NCI-H345 treated with DMSO at 0.1 percent for 48 hours (cell line): ENCODE results near the gene ZBTB49.
A peak's percentile ranks its signal among the peaks of the same experiment; 100 is the strongest.
"Not testable (repeated sequence)": the region's sequence is repeated elsewhere in the genome, so short reads cannot be mapped to it uniquely, and the experiment has no call there.

Source experiments
- DNase-seq: peaks from one replicate; lab custom pipeline; 2025; ENCODE audit not compliant: unreplicated experiment; lab: John Stamatoyannopoulos, UW

ZBTB49 gene, protein sequence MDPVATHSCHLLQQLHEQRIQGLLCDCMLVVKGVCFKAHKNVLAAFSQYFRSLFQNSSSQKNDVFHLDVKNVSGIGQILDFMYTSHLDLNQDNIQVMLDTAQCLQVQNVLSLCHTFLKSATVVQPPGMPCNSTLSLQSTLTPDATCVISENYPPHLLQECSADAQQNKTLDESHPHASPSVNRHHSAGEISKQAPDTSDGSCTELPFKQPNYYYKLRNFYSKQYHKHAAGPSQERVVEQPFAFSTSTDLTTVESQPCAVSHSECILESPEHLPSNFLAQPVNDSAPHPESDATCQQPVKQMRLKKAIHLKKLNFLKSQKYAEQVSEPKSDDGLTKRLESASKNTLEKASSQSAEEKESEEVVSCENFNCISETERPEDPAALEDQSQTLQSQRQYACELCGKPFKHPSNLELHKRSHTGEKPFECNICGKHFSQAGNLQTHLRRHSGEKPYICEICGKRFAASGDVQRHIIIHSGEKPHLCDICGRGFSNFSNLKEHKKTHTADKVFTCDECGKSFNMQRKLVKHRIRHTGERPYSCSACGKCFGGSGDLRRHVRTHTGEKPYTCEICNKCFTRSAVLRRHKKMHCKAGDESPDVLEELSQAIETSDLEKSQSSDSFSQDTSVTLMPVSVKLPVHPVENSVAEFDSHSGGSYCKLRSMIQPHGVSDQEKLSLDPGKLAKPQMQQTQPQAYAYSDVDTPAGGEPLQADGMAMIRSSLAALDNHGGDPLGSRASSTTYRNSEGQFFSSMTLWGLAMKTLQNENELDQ

DNA sequence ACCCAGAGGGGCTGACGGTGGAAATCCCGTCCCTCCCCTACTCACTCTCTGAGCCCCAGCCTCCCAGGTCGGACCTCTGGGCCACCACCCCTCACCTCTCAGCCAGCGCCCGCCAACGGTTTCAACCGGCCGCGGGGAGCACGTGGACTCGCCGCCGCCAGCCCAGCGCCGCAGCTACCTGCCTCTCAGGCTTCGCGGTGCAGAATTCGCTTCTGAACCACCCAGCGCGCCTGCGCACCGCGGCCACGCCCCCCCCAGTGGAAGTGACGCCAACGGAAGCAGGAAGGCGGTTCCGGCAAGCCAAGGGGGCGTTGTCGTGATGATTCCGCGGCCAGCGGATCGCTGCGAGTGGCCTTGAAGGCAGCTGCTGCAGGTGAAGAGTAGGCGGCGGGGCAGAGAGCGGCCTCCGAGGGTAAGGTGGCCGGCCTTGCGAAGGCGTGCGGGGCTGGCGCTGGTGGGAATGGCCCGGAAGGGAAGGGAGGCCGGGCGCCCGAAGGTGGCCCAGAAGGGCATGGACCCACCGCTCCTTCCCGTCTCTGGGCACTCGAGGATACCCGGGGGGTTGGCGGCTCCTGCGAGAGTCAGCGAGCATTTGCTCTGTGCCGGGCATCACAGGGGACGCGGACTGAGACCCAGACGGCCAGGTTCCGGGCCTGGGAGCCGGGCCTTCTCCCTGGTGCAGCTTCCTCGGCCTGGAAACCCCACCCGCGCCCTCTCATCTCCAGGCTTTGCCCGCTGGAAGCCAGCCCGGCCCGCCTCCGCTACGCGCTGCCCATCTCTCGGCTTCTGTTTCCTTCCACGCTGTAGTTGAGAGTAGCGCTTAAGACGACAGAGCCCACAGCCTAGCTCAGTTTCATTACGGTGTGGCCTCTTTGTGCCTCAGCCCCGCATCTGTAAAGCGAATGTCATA, at the start of gene ZBTB49, which contains the start of gene LYAR:
Gene ZBTB49, plus strand, starts transcription at position 311 of the 910 bp plus-strand sequence. CDS start 9,695 bp downstream, outside the sequence.
Gene LYAR, minus strand, starts transcription at position 214 of the 910 bp plus-strand sequence. CDS start 6,412 bp downstream, outside the sequence.
- DNase-seq = peak; percentile 39

DNA sequence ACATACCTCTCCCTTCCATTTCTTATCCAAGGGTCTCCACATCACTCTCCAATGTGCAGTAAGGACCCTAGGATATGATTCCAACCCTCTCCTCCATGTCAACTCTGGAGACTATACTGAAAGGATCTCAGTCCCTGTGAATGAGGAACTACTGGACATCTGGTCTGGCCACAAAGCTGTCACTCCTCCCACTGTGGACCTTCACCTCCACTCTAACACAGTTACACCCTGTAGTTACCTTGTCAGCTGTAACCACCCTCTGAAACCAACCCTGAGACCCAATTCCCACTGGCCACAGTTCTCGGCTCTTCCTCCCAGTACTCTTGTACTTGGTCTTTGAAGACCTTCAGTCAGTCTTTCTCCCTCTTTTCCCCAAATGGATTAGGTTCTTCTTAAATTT, 44.9 kb upstream of the ZBTB49 start:
- no peak for DNase-seq

DNA sequence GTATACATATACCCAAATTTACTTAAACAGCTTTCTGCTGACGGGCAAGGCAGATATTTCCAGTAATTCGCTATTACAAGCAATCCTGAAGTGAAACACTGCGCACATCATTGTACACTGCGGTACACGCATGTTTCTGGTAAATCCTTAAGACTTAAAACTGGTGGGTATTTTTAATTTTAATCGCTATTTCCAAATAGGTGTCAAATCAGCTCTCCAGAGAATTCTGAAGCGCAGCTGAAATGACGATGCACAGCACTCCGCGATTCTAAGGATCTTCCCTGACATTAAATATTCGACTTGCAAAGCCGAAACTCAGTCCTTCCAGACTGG, 42.4 kb upstream of the ZBTB49 start:
- DNase-seq = no peak

DNA sequence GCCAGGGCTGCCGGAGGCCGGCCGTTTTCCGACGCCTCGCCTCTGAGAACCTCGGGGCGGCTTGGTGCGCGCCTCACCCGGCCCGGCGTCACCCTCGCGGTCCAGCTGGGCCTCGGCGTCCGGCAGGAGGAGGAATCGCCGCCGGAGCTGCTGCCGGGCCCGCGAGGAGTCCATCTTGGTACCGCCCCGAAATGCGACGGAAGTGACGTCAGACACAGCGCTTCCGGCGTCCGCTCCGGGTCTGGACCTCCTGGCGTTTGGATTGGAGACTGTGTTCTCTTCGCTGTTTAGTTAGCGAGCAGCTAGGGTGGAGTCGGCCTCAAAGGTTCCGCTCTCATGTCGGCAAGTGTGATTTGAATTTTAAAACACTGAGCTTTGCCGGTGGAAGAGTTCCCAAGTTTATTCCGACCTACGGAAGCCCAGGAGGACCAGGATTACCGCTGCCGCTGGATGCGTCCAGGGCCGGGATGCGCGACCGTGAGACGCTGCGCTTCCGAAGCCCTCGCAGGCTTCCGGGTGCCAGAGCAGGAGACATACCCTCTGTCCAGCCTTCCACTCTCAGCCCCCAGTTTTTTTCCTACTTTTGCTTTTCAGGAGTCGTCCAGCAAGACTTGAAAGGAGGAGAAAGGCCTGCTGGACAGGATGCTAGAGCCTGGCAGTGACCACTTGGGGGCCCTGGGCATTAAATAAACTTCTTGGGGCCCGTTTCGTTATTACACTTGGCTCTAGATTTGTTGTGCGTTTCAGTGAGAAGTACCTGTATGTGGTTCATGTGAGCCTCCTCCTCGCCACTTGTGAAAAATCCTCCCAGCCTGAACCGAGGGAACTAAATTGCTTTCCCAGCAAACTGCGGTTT, 41.8 kb upstream of the ZBTB49 start, which contains the start of gene TMEM128:
Gene TMEM128, minus strand, starts transcription at position 195 of the 856 bp plus-strand sequence. Its CDS starts 21 bp downstream, at position 174.
- peak; percentile 44 for DNase-seq

DNA sequence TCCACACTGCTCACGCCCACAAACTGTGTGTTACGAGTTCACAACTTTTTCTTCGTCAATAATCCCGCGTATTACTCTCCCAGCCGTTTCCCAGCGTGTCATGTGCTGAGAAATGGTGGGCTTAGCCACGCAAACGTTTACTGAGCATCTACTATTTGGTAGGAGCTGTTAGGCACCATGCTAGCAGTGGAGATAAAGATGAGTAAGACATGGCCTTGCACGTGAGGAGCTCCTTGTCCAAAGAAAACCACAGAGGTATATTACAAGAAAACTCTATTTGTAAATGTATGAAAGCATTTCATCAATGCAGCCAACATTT, 41.2 kb upstream of the ZBTB49 start:
- DNase-seq = no peak

DNA sequence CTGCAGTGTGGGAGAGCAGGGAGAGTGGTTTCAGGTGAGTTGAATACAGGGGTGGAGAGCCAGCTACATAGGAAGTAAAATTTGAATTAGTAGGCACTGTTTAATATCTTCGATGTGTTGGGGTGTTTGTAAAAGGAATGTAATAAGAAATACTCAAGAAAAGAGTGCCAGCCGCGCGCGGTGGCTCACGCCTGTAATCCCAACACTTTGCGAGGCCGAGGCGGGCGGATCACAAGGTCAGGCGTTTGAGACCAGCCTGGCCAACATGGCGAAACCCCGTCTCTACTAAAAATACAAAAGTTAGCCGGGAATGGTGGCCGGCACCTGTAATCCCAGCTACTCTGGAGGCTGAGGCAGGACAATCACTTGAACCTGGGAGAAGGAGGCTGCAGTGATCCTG, 40.7 kb upstream of the ZBTB49 start:
- DNase-seq = not testable (repeated sequence)

DNA sequence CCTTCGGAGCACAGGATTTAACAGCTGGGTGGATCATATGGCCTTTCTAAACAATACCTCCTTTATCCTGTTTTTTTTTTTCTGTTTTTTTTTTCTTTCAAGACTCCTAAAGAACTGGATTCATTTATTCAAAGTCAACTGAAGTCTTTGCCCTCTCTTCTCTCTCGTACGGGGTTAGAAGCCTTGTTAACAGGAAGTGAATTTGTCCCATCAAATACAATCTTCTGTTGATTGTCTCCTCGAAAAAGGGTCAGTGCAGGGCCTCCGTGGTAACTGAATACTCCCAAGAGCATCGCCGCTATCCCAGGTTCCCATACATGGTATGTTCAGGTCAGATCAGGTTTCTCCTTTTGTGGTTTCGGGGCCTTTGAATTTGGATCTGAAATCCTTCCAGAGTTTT, 40.2 kb upstream of the ZBTB49 start:
- DNase-seq = no peak

DNA sequence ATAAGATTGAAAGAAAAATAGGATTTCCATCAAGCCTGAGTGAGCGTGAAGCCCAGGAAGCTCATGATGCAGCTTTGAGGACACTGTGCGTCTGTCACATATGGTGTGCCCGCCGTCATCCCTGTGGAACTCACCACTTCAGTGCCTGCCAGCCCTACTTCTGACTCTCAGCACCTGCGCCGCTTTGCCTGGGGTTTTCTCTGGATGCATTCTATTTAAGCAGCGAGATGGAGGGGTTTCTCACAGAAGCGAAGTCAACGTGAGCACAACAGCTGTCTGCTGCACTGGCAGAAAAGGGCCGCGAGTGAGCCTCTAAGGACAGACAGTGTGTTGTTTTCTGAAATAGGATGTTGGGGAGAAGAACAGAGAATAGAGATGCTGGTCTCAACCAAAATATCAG, 35.9 kb upstream of the ZBTB49 start:
- DNase-seq = no peak

DNA sequence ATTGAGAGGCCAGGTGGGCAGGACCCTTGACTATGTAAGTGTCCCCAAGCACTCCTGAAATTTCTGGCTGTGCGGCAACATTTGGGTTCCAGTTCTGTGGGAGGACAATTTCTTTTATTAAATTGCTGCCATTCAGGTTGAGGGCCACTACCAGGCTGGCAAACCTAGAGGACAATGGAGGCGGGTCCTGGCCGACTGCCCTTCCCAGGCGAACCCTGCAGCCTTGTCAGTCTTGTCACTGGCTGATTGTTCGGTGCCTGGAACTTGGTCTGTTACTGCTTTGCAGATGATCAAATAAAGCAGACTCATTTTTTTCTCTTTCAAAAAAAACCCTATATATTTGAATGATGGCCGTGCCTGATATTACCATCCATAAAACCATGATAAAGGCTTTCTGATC, 35.4 kb upstream of the ZBTB49 start:
- no peak for DNase-seq

DNA sequence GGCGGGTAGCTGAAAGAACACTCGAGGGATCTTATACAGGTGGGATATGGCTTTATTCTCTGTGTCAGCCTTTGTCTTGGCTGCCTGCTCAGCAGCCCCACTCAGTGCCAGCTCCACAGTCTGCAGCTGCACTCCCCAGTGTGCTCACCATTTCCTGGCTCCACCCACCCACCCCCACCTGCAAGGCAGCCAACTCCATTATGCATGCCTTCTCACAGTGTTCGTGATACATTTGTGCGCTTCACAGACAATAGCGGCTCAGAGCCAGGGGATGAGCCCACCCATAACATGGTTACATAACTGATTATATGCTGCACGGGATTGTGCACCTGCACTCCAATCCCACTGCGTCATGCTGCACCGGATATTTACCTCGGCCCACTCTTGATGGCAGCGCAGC, 33.3 kb upstream of the ZBTB49 start:
- no peak for DNase-seq

DNA sequence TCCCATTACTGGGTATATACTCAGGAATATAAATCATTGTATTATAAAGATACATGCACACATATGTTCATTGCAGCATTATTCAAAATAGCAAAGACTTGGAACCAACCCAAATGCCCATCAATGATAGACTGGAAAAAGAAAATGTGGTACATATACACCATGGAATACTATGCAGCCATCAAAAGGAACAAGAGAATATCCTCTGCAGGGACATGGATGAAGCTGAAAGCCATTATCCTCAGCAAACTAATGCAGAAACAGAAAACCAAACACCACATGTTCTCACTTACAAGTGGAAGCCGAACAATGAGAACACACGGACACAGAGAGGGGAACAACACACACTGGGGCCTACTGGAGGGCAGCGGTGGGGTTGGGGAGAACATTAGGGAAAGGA, 32.3 kb upstream of the ZBTB49 start:
- not testable (repeated sequence) for DNase-seq

DNA sequence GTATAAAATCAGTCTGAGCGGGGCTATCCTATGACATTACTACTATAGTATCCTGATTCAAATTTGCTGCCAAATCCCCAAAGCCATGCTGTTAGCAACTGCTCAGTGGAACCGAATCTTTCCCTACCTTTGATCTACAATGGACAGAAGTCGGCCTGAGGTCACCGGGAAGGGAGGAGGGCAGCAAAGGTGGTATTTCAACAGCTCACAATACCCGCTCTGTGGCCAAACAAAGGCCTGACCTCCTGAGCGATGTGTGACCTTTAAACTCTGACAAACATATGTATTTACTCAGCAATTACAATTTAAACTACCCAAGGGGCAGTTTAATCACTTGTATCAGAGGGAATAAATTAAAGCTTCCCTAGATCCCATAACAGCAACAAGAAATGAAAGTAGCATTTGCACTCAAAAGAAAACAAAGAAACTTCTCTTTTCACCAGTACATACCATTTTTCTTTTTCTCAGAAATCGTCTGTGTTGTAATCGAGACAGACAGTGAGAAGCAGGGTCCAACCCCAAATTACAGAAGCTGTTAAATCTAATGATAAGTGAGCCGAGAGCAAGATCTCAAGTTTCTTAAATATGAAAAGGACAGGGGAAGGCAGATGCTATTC, 30.5 kb upstream of the ZBTB49 start:
- no peak for DNase-seq

DNA sequence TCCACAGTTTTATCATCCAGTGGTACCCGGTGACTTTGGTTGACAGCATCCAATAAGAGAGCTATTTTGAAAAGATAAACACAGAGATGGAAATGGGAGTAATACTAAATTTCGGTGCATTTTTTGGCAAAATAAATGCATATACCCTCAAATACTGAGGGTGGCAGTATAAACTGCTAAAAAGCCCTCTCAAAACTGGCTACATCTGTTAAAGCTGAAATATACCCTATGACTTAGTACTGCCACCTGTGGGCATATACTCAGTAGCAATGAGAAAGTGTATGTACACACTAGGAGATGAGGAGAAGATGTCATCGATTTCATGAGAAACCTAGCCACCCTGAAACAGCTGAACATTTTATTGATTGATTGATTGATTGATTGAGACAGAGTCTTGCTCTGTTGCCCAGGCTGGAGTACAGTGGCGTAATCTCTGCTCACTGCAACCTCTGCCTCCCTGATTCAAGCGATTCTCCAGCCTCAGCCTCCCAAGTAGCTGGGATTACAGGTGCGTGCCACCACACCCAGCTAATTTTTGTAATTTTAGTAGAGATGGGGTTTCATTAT, 29.8 kb upstream of the ZBTB49 start:
- DNase-seq = no peak

DNA sequence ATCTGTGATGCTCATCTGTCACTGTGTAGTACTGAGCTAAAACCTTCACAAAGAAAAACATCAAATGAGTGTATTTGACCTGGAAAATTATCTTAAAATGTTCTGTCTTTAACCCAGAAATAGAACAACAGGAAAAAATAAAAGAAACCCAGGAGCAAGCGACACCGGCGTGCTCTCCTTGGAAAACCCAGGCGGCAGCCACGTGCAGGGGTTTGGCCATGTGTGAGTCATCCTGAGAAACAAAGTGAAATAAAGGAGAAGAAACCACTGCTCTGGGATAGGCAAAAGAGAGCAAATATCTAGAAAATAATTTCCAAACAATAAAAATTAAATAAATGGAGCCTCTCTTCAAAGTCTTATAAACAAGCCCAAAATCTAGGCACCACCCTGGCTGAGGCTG, 22.1 kb upstream of the ZBTB49 start:
- DNase-seq = no peak

DNA sequence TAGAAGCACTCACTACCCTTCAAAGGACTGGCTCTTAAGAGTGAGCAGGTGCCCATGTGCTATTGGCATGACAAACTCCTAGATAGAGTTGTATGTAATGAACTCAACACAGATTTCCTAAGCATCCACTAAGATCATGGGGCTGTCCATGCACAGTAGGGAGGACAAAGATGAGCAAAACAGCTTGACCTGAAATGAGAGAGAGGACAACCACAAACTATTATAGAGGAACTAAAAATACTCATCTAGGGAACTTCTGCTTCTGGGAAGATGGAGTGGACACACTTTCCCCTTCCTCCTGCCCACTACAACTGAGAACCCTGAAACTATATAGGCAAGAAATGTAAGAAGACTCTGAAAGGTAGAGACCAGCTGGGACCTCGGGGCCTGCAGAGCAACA, 21.3 kb upstream of the ZBTB49 start:
- no peak for DNase-seq

DNA sequence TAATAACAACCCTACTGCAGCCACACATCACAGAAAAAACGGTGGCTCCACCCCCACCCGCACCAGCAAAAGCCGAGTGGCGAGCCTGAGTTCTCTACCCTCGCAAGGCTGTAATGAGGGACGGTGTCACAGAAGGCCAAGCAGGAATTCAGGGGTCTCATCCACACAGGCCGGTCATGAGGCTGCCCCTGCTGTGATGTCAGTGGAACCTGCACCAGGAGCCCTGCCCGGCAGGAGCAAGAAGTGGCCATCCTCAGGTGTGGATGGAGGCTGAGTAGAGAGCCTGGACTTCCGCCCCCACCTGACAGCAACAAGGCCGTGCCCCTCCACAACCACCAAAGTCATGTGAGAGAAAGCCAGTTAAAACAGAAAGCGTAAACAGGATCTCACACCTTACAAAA, 20.7 kb upstream of the ZBTB49 start:
- no peak for DNase-seq

DNA sequence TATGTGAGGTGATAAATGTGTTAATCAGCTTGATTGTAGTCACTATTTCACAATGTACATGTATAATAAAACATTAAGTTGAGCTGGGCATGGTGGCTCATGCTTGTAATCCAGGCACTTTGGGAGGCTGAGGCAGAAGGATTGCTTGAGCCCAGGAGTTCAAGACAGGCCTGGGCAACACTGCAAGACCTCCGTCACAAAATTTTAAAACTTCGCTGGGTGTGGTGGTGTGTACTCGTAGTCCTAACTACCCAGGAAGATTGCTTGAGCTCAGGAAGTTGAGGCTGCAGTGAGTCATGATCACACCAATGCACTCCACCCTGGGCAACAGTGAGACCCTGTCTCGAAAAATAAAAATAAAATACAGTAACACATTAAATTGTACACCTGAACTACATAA, 20.2 kb upstream of the ZBTB49 start:
- DNase-seq = no peak

DNA sequence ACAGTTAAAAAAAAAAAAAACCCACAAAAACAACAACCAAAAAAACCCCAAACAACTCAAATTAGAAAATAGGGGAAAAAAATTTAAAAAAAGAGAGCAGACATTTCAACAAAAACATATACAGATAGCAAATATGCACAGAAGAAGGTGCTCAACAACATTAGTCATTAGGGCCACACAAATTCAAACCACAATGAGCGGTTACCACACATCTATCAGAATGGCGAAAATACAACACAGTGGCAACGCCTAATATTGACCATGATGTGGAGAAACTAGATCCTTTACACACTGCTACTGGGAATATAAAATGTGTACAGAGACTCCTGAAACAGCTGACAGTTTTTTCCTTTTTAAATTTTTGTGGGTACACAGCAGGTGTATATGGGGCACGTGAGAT, 19.5 kb upstream of the ZBTB49 start:
- DNase-seq = no peak

DNA sequence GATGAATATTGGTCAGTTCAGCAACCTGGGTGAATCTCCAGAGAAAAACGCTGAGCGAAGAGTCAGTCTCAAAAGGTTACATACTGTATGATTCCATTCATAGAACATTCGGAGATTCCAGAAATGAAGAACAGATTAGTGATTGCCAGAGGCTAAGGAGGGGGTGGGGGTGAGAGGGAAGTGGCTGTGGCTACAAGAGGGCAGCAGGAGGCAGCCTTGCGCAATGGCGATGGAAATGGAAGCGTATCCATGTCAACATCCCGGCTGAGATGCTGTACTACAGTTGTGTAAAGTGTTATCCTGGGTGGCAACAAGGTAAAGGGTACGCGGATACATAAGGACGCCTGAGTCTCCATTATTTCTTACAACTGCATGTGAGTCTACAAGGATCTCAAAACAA, 18.1 kb upstream of the ZBTB49 start:
- no peak for DNase-seq

DNA sequence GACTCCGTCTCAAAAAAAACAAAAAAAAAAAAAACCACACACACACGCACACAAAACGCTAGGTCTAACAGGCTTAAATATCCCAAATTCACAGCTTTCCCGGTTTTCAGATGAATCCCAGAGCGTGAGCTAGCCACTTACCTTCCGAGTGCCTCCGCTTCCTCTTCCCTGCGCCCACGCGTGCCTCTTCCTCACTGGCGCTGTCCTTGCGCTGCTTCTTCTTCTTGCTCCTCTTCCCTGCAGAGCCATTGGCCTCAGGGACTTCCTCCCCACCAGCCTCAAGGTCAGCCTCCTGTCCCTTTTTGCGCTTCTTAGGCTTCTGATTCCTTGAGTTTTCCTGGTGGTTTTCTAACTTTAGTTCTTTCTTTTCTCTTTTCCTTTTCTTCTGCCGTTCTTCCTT, 15.8 kb upstream of the ZBTB49 start:
- no peak for DNase-seq
